ENCODE measurements around the gene ACIN1. TPM values are rescaled to one million over a fixed set of nuclear protein-coding genes. Genes with fewer than 3 reads are reported as not detected.

The ACIN1 gene
- total RNA-seq, 2 experiments from 2014 or later: 282 to 288 TPM

DNA sequence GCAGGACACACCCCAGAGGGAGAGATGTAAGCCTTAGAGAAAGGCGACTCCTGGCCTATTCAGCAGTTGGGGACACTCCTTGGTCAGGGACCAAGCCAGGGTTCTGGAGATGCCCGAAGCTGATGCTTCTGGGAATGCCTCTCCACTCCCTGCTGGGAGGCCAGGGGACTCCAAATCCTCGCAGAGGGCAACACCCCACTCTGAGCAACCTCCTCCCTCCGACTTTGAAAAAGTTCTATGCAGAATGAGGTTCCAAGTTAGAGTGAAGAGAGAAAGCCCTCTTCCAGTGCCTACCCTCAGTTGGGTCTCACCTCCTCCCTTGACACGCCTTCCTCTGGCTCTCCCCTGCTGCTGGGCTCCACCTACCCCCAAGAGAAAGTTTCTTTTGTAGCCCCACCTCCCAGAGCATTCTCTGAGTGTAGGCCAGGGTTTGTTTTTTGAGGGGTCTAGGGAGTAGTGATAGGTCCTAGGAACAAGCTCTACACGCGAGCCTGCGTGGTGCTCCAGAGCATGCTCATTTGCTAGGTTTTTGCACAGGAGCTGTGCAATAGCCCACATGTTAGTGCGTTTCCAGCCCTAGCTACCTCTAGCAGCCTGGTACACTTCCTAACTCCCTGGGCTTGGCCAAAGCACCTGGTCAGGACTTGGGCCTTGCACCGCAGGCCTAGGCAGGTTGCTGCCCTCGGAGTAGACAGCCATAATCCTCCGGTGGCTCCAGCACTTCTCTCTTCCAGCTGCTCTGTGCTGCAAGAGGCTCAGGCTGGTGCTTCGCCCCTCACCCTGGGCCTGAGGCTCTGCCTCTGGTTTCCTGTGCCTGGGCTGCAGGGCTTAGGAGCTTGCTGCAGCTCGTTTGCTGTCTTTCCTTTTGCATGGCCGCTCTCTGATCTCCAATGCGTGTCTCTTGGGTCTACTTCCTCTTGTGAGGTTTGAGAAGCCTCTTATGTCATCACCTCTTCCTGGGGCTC is 24.7 kb upstream of the ACIN1 start:
- intact Hi-C loops (cut with DNase I, micrococcal nuclease): loop anchor here (1.0 to 5.0 kb wide), 7 partner anchors 23 to 261 kb away; partner anchors contain the start of genes ACIN1 (in 1 of the 2), C14orf119 (in 1 of the 2) and PPP1R3E (in 1 of the 2)
- Mint-ChIP-seq H3K27me3 (no peaks in the 10 kb centered on the region), H3K9me3 (no peaks in the 10 kb centered on the region), H3K4me1 (ENCODE audit: low read depth) (peaks cover 61% of the 10 kb centered on the region), H3K27ac (peak overlapping the region; percentile 94), H3K4me3 (peak overlapping the region; percentile 80), H3K36me3 (ENCODE audit: low read depth) (no peaks in the 10 kb centered on the region)
- peak overlapping the region; percentile 7 for H3K4me3 ChIP-seq (ENCODE audit: low read length)
- H3K9me3 ChIP-seq (ENCODE audit: control insufficient read depth in 1 of 2, insufficient read depth in 1 of 2, low read length in 2 of 2): no peaks in the 10 kb centered on the region
- no peaks in the 10 kb centered on the region for H3K36me3 ChIP-seq (ENCODE audit: insufficient read depth, low read length)
- H3K4me1 ChIP-seq (ENCODE audit: insufficient read depth, low read length): peaks cover 55% of the 10 kb centered on the region
- CTCF ChIA-PET: interaction anchor here (1.0 to 2.9 kb wide), 6 partner anchors 10 to 260 kb away, joined by 3 to 29 read pairs (median 9); no protein-coding TSS in a partner anchor
- POLR2A ChIA-PET: interaction anchor here (0.6 to 6.1 kb wide), 16 partner anchors 17 to 353 kb away, joined by 3 to 135 read pairs (median 4); partner anchors contain the start of genes ACIN1, C14orf119, HAUS4 and OXA1L
- ATAC-seq (ENCODE audit: poor library complexity) (peak; percentile 75), DNase-seq (peak; percentile 27 to 71 (median 50))
- no peaks in the 10 kb centered on the region for H3K27me3 ChIP-seq (ENCODE audit: control insufficient read depth in 1 of 2, insufficient read depth in 2 of 2, low read length in 2 of 2)
- H3K27ac ChIP-seq (ENCODE audit: low read depth in 1 of 2, low read length in 2 of 2): peak overlapping the region; percentile 51 to 80
- TF ChIP-seq, protein P1, sequence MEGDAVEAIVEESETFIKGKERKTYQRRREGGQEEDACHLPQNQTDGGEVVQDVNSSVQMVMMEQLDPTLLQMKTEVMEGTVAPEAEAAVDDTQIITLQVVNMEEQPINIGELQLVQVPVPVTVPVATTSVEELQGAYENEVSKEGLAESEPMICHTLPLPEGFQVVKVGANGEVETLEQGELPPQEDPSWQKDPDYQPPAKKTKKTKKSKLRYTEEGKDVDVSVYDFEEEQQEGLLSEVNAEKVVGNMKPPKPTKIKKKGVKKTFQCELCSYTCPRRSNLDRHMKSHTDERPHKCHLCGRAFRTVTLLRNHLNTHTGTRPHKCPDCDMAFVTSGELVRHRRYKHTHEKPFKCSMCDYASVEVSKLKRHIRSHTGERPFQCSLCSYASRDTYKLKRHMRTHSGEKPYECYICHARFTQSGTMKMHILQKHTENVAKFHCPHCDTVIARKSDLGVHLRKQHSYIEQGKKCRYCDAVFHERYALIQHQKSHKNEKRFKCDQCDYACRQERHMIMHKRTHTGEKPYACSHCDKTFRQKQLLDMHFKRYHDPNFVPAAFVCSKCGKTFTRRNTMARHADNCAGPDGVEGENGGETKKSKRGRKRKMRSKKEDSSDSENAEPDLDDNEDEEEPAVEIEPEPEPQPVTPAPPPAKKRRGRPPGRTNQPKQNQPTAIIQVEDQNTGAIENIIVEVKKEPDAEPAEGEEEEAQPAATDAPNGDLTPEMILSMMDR (IDR thresholded peaks at IDR 0.05): no peak

DNA sequence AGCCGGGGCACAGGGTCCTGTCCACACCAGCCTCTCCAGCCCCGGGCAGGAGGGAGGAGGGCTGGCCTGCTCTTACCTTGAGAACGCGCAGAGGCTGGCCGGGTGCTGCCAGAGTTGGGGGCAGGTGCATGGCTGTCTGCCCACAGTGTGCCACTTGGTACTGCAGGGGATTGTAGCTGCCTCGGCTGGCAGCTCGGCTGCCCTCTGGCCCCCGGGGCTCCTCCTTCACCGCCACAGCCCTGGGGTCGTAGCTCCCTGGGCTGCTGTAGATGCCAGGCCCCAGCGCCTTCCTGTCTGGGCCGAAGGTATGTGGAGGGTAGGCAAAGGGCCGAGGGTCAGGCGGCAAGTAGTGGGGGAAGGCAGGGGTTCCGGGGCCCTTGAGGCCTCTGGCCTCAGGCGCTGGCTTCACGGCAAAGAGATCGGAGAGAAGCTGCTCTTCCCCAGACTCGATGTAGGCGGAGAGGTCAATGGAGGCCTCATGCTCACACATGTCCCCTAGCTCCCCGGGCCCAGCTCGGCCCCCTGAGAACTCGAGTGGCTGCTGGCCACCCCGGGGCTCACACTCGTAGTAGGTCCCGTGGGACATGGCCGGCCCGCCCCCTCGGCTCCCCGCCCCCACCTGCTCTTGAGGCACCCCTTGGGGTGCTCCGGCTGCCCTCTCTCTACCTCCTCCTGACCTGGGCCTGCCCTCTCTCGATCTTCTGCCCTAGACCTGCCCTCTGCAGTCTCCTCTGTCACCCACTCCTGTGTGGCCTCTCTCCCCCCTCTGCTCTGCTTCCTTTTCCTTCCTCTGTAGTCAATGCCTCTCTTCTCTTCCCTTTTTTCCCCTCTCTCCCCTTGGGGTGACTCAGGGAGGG is 23.8 kb upstream of the ACIN1 start, which contains the start of gene CEBPE:
Gene CEBPE, minus strand, starts transcription at position 750 of the 857 bp plus-strand sequence. Its CDS starts 164 bp downstream, at position 586.
- DNase-seq: peak in 4 of 14 experiments; percentile 8 to 44 (median 22)
- no peaks in the 10 kb centered on the region for H3K36me3 ChIP-seq (ENCODE audit: insufficient read depth, low read length)
- H3K4me3 ChIP-seq (ENCODE audit: low read length): peak within 1 kb of the TSS; percentile 7
- peaks cover 61% of the 10 kb centered on the region for H3K4me1 Mint-ChIP-seq (ENCODE audit: low read depth)
- no peaks in the 10 kb centered on the region for H3K9me3 Mint-ChIP-seq
- no peaks in the 10 kb centered on the region for H3K9me3 ChIP-seq (ENCODE audit: control insufficient read depth in 1 of 2, insufficient read depth in 1 of 2, low read length in 2 of 2)
- no peaks in the 10 kb centered on the region for H3K27me3 ChIP-seq (ENCODE audit: control insufficient read depth in 1 of 2, insufficient read depth in 2 of 2, low read length in 2 of 2)
- H3K27me3 Mint-ChIP-seq: no peaks in the 10 kb centered on the region
- POLR2A ChIA-PET: interaction anchor here (1.0 to 6.1 kb wide), 5 partner anchors 17 to 203 kb away, joined by 3 to 135 read pairs (median 15); partner anchors contain the start of genes ACIN1, C14orf119, HAUS4 and PABPN1
- TF ChIP-seq, protein P1 (IDR thresholded peaks at IDR 0.05): no peak
- ATAC-seq (ENCODE audit: poor library complexity): no peak
- peak within 1 kb of the TSS; percentile 55 to 80 for H3K27ac ChIP-seq (ENCODE audit: low read depth in 1 of 2, low read length in 2 of 2)
- intact Hi-C loops (cut with DNase I, micrococcal nuclease): loop anchor here in 1 of 2 experiments (2.0 kb wide), 1 partner anchor 22 kb away; no protein-coding TSS in a partner anchor
- CTCF ChIA-PET: interaction anchor here (2.9 kb wide), 1 partner anchor 68 kb away, joined by 29 read pairs; no protein-coding TSS in a partner anchor
- H3K4me1 ChIP-seq (ENCODE audit: insufficient read depth, low read length): peaks cover 57% of the 10 kb centered on the region
- H3K27ac Mint-ChIP-seq: peak within 1 kb of the TSS; percentile 94
- peak within 1 kb of the TSS; percentile 80 for H3K4me3 Mint-ChIP-seq
- H3K36me3 Mint-ChIP-seq (ENCODE audit: low read depth): no peaks in the 10 kb centered on the region
